Thymus (tissue), 11 donors: ENCODE results near the gene COMTD1. TPM values are rescaled to one million over a fixed set of nuclear protein-coding genes. Genes with fewer than 3 reads are reported as not detected.
"Not testable (repeated sequence)": the region's sequence is repeated elsewhere in the genome, so short reads cannot be mapped to it uniquely, and the experiment has no call there.

Experiments used
- DNase-seq, 9 donors: peaks; one replicate each; pipeline ENCODE4 v3.0.0-alpha.2; 2013; ENCODE audit warnings: low spot score in 9 of 9, low read depth in 6 of 9, missing footprints in 1 of 9
- H3K27ac ChIP-seq, 2 donors: one replicate each; pipeline ENCODE4 v1.5.1; 2013; ENCODE audit warnings: control low read depth in 1 of 2, low read depth in 1 of 2, low read length in 1 of 2, mild to moderate bottlenecking in 1 of 2, moderate library complexity in 1 of 2
- H3K27me3 ChIP-seq, 2 donors: one replicate each; pipeline ENCODE4 v1.5.1; 2013; ENCODE audit warnings: low read length in 1 of 2; ENCODE audit not compliant: control insufficient read depth in 2 of 2, insufficient read depth in 1 of 2
- H3K36me3 ChIP-seq, 2 donors: one replicate each; pipeline ENCODE4 v1.5.1; 2013; ENCODE audit warnings: low read length in 1 of 2, mild to moderate bottlenecking in 1 of 2, moderate library complexity in 1 of 2; ENCODE audit not compliant: control insufficient read depth in 2 of 2, insufficient read depth in 2 of 2
- H3K4me1 ChIP-seq, 2 donors: one replicate each; pipeline ENCODE4 v1.5.1; 2013; ENCODE audit warnings: low read length in 2 of 2; ENCODE audit not compliant: control insufficient read depth in 2 of 2, insufficient read depth in 2 of 2
- H3K4me3 ChIP-seq, 2 donors: one replicate each; pipeline ENCODE4 v1.5.1; 2013; ENCODE audit warnings: low read length in 2 of 2, control low read depth in 1 of 2, mild to moderate bottlenecking in 1 of 2
- H3K9me3 ChIP-seq, 2 donors: one replicate each; pipeline ENCODE4 v1.5.1; 2013; ENCODE audit warnings: low read length in 1 of 2, mild to moderate bottlenecking in 1 of 2; ENCODE audit not compliant: control insufficient read depth in 2 of 2, insufficient read depth in 1 of 2
- WGBS: extraction: QIAGEN DNeasy Blood & Tissue Kit; methylation state at CpG from one replicate; pipeline ENCODE4 v1.1.7; 2013; 5-methylcytosine and 5-hydroxymethylcytosine counted together
- polyA plus RNA-seq: library from polyadenylated mRNA; stranded (reverse); fragments of 200-250 nt; gene quantifications from one replicate; pipeline ENCODE4 v1.2.3, GENCODE V29; 2013
- total RNA-seq: library from RNA; stranded (reverse); fragments of 120-200 nt; gene quantifications from one replicate; pipeline ENCODE4 v1.2.4, GENCODE V29; 2013
- donor health status: healthy.

COMTD1 gene
- total and polyA plus RNA-seq, 2 donors = 11.8 to 40.7 TPM

- Histone ChIP-seq H3K4me3 (no peak overlapping the region), H3K27ac (no peak overlapping the region), H3K36me3 (peaks cover 37 to 68% of the 10 kb centered on the region in 2 donors), H3K9me3 (no peaks in the 10 kb centered on the region), H3K27me3 (no peaks in the 10 kb centered on the region), H3K4me1 (peaks cover 2 to 14% of the 10 kb centered on the region in 2 donors)
- 97% methylated on average over 3 of the region's 3 CpGs for WGBS
- DNase-seq = no peak
These were observed 5.8 kb downstream of the COMTD1 start for GRCh38 chr10:75229971-75230370.

- Histone ChIP-seq H3K27ac (no peak overlapping the region), H3K9me3 (no peaks in the 10 kb centered on the region), H3K4me3 (no peak overlapping the region), H3K27me3 (no peaks in the 10 kb centered on the region), H3K4me1 (peaks cover under 1 to 8% of the 10 kb centered on the region in 2 donors), H3K36me3 (peaks cover 46 to 79% of the 10 kb centered on the region in 2 donors)
- no peak for DNase-seq
- WGBS = 94% methylated on average over 4 of the region's 4 CpGs
These were observed 6.9 kb downstream of the COMTD1 start for GRCh38 chr10:75228834-75229233.

GRCh38 chr10:75228278-75228677 is 7.5 kb downstream of the COMTD1 start:
- DNase-seq = no peak
- whole genome bisulfite sequencing = 98% methylated on average over 3 of the region's 3 CpGs
- Histone ChIP-seq H3K27ac (no peak overlapping the region), H3K9me3 (no peaks in the 10 kb centered on the region), H3K36me3 (peaks cover 51 to 84% of the 10 kb centered on the region in 2 donors), H3K4me1 (peaks cover 0 to 2% of the 10 kb centered on the region in 2 donors), H3K27me3 (no peaks in the 10 kb centered on the region), H3K4me3 (no peak overlapping the region)

- H3K36me3 ChIP-seq = peaks cover 58 to 84% of the 10 kb centered on the region in 2 donors
- H3K27me3 ChIP-seq = no peaks in the 10 kb centered on the region
- H3K27ac ChIP-seq = no peak overlapping the region
- no peak overlapping the region for H3K4me3 ChIP-seq
- no peaks in the 10 kb centered on the region for H3K4me1 ChIP-seq
- no peak for DNase-seq
- WGBS = 93% methylated on average over 5 of the region's 5 CpGs
- H3K9me3 ChIP-seq = no peaks in the 10 kb centered on the region
These were observed 9.1 kb downstream of the COMTD1 start for GRCh38 chr10:75226656-75227055.

GRCh38 chr10:75226095-75226494 is 9.7 kb downstream of the COMTD1 start:
- Histone ChIP-seq H3K27ac (peak overlapping the region in 1 of 2 donors; percentile 42), H3K27me3 (no peaks in the 10 kb centered on the region), H3K9me3 (no peaks in the 10 kb centered on the region), H3K36me3 (peaks cover 54 to 84% of the 10 kb centered on the region in 2 donors), H3K4me1 (no peaks in the 10 kb centered on the region), H3K4me3 (no peak overlapping the region)
- WGBS = 94% methylated on average over 2 of the region's 2 CpGs
- DNase-seq = no peak

- WGBS = 96% methylated on average over 2 of the region's 2 CpGs
- no peak for DNase-seq
- H3K9me3 ChIP-seq = no peaks in the 10 kb centered on the region
- H3K27ac ChIP-seq = no peak overlapping the region
- peaks cover 61 to 83% of the 10 kb centered on the region in 2 donors for H3K36me3 ChIP-seq
- H3K4me3 ChIP-seq = no peak overlapping the region
- H3K27me3 ChIP-seq = no peaks in the 10 kb centered on the region
- H3K4me1 ChIP-seq = no peaks in the 10 kb centered on the region
These were observed 12.2 kb downstream of the COMTD1 start for GRCh38 chr10:75223507-75223906.

GRCh38 chr10:75221492-75221891 is 14.3 kb downstream of the COMTD1 start:
- H3K27ac ChIP-seq, H3K9me3 ChIP-seq, H3K27me3 ChIP-seq, H3K4me3 ChIP-seq, DNase-seq, H3K4me1 ChIP-seq: not testable (repeated sequence)
- WGBS = 98% methylated on average over 8 of the region's 8 CpGs
- H3K36me3 ChIP-seq = peaks cover 64 to 87% of the 10 kb centered on the region in 2 donors

GRCh38 chr10:75220274-75220673 is 15.5 kb downstream of the COMTD1 start:
- no peaks in the 10 kb centered on the region for H3K4me1 ChIP-seq
- peaks cover 55 to 88% of the 10 kb centered on the region in 2 donors for H3K36me3 ChIP-seq
- no peak for DNase-seq
- H3K27me3 ChIP-seq = no peaks in the 10 kb centered on the region
- H3K27ac ChIP-seq = no peak overlapping the region
- H3K9me3 ChIP-seq = no peaks in the 10 kb centered on the region
- H3K4me3 ChIP-seq = no peak overlapping the region
- WGBS = 95% methylated on average over 4 of the region's 4 CpGs

- peaks cover 14 to 47% of the 10 kb centered on the region in 2 donors for H3K36me3 ChIP-seq
- H3K4me1 ChIP-seq = peaks cover 8 to 19% of the 10 kb centered on the region in 2 donors
- 97% methylated on average over 6 of the region's 6 CpGs for WGBS
- no peak overlapping the region for H3K27ac ChIP-seq
- no peak overlapping the region for H3K4me3 ChIP-seq
- DNase-seq = no peak
- no peaks in the 10 kb centered on the region for H3K27me3 ChIP-seq
- no peaks in the 10 kb centered on the region for H3K9me3 ChIP-seq
These were observed 23.4 kb downstream of the COMTD1 start for GRCh38 chr10:75212343-75212742.
